Measurements from ENCODE around the gene MRFAP1L1. TPM values are rescaled to one million over a fixed set of nuclear protein-coding genes. Genes with fewer than 3 reads are reported as not detected.

The MRFAP1L1 gene
- total RNA-seq: 60.7 and 68.1 TPM in 2 replicates

GRCh38 chr4:6709230-6710114 lies at the start of gene MRFAP1L1:
Gene MRFAP1L1, minus strand, starts transcription at chr4:6709865. Its CDS starts 236 bp downstream, at chr4:6709629.

GRCh38 chr4:6716018-6716911 lies 6.6 kb upstream of the MRFAP1L1 start, which contains the start of gene BLOC1S4:
Gene BLOC1S4, plus strand, starts transcription at chr4:6716174. Its CDS starts 36 bp downstream, at chr4:6716210.

GRCh38 chr4:6693231-6694176 lies 16.2 kb downstream of the MRFAP1L1 start, which contains the start of gene S100P:
Gene S100P, plus strand, starts transcription at chr4:6693878. Its CDS starts 55 bp downstream, at chr4:6693933.

Other genes with a start within 250 kb of the MRFAP1L1 start
- 0.16 and 0.34 TPM in 2 replicates for gene PPP2R2C, start 237.3 kb downstream of the MRFAP1L1 start, total RNA-seq
- 15.9 and 20.6 TPM in 2 replicates for gene MAN2B2, start 134.7 kb downstream of the MRFAP1L1 start, total RNA-seq
- 129 and 167 TPM in 2 replicates for gene MRFAP1, start 69.2 kb downstream of the MRFAP1L1 start, total RNA-seq
- 0.32 and 1.4 TPM in 2 replicates for gene S100P, start 16.0 kb downstream of the MRFAP1L1 start, total RNA-seq
- 15.6 TPM in 2 replicates for gene BLOC1S4, start 6.3 kb upstream of the MRFAP1L1 start, total RNA-seq
- 11.8 and 13.7 TPM in 2 replicates for gene KIAA0232, start 72.9 kb upstream of the MRFAP1L1 start, total RNA-seq
- 37.0 and 37.8 TPM in 2 replicates for gene TBC1D14, start 200.0 kb upstream of the MRFAP1L1 start, total RNA-seq